Measurements from ENCODE around the gene PLCD3.

Gene PLCD3

DNA sequence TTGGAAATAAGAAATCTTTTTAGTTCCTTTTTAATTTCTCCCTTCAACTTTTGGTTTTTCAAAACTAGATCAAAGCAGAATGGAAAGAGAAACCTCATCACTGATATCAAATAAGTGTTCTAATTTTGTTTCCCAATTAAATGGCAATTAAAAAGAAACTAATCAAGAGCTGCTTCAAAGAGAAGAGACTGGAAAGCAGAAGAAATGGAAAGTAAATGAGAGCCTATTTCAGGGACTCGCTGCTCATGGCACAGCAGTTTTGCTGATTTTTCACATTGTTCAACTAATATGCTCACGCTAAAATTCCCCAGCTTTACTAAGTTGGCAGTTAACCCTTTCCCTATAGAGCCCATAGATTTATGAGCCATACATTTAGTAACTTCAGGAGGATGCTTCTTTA lies 64.7 kb downstream of the PLCD3 start:
- no peak for DNase-seq (ENCODE audit: low read depth)

- no peak for DNase-seq (ENCODE audit: low read depth)
These were observed 69.1 kb downstream of the PLCD3 start for GRCh38 chr17:45063198-45063597.

DNA sequence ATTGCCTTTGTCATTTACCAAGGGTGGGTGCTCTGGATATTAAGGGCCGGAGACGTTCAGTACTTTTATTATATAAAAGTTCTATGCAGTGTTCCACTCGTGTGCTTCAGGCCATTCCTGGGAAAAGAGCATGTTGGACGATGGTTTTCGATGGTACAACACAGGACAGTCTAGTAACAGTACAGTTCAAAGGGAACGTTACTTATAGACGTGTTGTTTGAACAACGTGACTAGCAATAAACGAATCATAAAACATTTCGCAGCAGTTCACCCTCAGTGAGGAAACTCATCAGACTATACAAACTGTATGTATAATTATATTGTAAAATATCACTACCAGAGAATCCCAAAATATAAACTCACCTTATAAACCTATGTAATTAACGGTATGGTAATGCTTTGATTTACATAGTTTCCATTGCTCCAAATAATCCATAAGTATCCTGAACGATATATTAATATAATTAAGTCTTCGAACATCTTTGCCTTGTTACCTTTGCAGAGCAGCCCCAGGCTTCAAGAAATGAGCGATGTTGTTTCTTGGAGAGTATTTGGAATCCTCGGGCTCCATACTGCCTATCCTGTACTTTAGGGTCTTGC lies 70.6 kb downstream of the PLCD3 start:
- DNase-seq (ENCODE audit: low read depth), result no peak

DNA sequence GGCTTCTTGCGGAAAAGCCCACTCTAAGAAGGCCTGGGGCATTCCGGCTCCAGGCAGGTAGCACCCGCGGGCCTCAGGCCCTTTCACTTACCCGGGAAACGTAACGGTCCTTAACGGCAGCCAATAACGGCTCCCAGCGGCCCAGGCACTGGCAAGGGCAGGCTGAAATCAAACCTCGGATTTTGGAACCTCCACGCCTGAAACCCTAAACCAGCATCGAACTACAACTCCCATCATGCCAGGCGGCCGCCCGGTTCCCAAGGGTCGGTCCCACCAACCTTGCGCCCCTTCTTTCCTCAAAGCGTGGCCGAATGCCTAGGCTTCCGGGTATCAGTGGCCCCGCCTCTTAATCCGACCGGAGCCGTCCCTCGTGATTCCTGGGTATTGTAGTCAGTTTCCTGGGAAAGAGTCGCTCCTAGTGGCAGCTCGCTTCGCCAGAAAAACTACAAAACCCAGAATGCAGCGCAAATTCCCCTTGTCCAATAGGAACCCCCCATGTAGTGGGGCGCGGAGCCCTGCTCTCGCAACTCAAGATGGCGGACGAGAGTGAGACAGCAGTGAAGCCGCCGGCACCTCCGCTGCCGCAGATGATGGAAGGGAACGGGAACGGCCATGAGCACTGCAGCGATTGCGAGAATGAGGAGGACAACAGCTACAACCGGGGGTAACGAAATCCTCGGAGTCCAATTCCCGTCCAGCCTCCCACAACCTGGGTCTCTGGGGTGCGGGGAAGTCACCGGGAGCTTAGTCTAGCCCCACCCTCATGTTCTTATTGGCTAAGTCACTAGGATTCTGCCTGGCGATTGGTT lies 71.3 kb downstream of the PLCD3 start, which contains the start of gene NMT1:
NMT1 (plus strand) TSS at position 521 of the 809 bp plus-strand sequence; CDS start at position 534, 13 bp downstream.
- DNase-seq (ENCODE audit: low read depth), result peak; percentile 99

GRCh38 chr17:45060382-45060796 lies 71.9 kb downstream of the PLCD3 start:
- DNase-seq (ENCODE audit: low read depth), result peak; percentile 17

Measured in fibroblast of the conjunctiva (primary cell).